ENCODE results near the gene ADCY3. TPM values are rescaled to one million over a fixed set of nuclear protein-coding genes. Genes with fewer than 3 reads are reported as not detected.

The ADCY3 gene
- total RNA-seq, 1 donor from 2014 or later, result 24.5 TPM

GRCh38 chr2:24926220-24926601, 6.2 kb upstream of the ADCY3 start:
- no peak for DNase-seq (ENCODE audit: low read depth in 2 of 2)

- DNase-seq (ENCODE audit: low read depth in 2 of 2), result no peak
Observed at GRCh38 chr2:24925815-24926214, 5.8 kb upstream of the ADCY3 start.

GRCh38 chr2:24924732-24925131, 4.7 kb upstream of the ADCY3 start:
- no peak for DNase-seq (ENCODE audit: low read depth in 2 of 2)

DNA sequence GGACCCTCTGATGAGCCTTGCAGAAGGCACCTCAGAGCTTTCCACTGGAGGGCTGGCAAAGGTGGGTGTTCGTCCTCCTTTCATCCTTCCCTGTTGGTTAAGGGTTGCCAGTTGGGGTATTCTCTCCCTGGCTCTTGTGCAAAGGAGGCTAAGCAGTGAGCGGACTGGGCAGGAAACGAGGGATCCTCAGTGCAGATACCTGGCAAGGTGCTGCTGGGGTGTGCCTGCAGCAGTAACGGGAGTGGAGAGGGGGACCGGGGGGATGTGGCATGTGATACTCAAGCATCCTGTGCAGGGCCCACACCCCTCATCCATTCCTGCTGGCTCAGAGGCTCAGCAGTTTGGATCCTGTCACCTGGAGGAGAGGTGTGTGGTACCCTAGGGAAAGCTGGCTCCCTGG, 4.2 kb upstream of the ADCY3 start:
- DNase-seq (ENCODE audit: low read depth in 2 of 2), result no peak

DNA sequence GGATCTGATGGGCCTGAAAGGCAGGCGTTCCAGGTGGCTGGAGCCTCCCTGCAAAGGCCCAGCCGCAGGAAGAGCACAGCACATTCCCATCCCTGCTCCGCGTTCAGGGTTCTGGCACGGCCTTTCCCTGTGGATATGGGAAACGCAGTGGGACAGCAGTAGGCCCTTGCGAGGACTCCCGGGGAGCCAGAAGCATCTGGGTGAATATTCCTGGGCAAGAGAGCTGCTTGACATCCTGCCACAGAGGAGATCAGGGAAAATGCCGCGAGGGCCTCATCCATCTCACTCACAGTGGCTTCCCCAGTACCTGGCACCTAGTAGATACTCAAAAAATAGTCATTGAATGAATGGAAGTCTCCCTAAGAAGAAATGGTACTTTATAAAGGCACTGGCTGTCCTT, 3.1 kb upstream of the ADCY3 start:
- DNase-seq (ENCODE audit: low read depth in 2 of 2), result no peak

GRCh38 chr2:24922556-24922955, 2.5 kb upstream of the ADCY3 start:
- DNase-seq (ENCODE audit: low read depth in 2 of 2), result no peak

- DNase-seq (ENCODE audit: low read depth in 2 of 2), result no peak
Observed at GRCh38 chr2:24920809-24921441, 888 bp upstream of the ADCY3 start.

GRCh38 chr2:24919506-24920097, 435 bp downstream of the ADCY3 start:
- DNase-seq (ENCODE audit: low read depth in 2 of 2), result no peak

DNA sequence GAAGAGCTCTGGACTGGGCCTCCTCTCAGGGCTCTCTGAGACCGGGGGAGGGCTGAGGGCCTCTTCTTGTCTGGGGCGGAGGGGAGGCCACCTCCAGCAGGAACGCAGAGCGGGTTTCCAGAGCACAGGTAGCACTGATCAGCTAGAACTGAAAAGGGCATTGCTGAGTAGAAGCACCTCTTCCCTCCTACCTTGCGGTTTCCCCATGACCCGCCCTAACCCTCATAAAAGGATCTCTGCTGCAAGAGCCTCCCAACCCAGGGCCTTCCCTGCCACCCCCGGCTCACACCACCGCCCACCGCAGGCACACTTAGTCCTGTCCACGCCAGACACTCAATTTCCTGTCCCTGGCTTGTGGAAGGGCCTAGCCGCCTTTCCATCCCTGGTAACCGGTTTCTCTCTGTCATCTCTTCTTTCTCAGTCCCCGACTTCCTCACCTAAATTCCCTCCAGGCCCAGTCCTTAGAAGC, 966 bp downstream of the ADCY3 start:
- peak in 1 of 2 donors; percentile 19 for DNase-seq (ENCODE audit: low read depth in 2 of 2)

GRCh38 chr2:24918326-24919036, 1.6 kb downstream of the ADCY3 start:
- no peak for DNase-seq (ENCODE audit: low read depth in 2 of 2)

DNA sequence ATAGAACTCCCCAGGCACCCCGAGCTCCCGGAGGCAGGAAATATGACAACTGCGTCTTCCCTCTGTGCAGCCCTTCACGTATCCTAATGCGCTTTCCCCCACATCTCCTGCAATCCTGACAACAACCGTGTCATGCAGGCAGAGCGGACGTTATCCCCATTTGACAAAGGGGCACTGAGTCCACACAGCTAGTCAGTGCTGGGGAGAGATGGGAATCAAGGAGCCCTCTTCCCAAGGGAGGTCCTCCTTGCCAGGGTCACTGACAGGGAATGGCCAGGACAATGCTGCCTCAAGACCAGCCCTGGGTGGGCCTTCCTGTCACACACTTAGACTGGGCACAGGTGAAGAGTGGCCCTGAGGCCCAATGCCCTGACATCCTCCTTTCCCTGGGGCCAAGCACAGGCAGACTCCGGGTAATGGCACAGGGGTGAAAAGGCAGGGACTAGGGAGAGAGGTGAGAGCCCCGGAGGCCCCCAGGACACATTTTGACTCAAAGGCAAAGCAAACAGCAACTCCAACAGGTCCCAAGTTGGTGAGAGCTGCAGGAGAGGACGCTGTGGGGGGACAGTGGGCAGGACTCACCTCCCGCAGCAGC, 2.2 kb downstream of the ADCY3 start:
- DNase-seq (ENCODE audit: low read depth in 2 of 2), result no peak

- DNase-seq (ENCODE audit: low read depth in 2 of 2), result no peak
Observed at GRCh38 chr2:24917086-24917485, 3.0 kb downstream of the ADCY3 start.

- DNase-seq (ENCODE audit: low read depth in 2 of 2), result no peak
Observed at GRCh38 chr2:24915796-24916195, 4.2 kb downstream of the ADCY3 start.

DNA sequence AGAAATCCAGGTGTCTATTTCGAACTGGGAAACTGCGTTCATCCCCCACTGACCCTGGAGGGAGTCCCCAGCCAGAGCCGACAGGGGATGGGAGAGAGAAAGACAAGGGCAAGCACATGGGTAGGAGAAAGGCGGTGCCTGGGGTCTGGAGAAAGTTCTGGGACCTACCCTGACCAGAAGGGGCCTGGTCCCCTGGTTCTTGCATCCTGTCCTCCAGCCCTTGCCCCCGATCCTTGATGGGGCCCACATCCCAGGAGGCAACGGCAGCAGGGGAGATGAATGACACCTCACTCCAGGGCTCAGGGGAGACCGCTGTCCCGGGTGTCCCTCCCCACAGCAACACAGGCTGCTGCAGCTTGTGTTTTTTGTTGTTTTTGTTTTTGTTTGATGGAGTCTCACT, 4.9 kb downstream of the ADCY3 start:
- no peak for DNase-seq (ENCODE audit: low read depth in 2 of 2)

DNA sequence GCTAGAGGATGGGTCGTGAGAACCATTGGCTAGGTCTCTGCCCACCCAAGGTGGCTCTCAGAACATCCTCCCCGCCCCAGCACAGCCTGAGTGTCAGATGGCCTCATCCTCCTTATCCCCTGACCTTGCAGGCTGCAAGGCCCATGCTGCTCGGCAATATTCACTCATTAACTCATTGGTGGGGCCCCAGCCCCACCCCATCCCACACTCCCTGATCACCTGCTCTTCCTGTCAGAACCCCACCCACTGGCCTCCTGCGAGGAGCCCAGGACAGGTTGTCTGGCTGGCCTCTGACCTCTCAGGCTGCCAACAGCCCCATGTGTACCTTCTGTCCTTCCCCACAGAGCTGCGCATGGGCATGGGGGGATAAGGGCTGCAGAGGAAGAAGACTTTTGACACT, 5.3 kb downstream of the ADCY3 start:
- DNase-seq (ENCODE audit: low read depth in 2 of 2), result no peak

GRCh38 chr2:24913911-24914310, 6.1 kb downstream of the ADCY3 start:
- no peak for DNase-seq (ENCODE audit: low read depth in 2 of 2)

DNA sequence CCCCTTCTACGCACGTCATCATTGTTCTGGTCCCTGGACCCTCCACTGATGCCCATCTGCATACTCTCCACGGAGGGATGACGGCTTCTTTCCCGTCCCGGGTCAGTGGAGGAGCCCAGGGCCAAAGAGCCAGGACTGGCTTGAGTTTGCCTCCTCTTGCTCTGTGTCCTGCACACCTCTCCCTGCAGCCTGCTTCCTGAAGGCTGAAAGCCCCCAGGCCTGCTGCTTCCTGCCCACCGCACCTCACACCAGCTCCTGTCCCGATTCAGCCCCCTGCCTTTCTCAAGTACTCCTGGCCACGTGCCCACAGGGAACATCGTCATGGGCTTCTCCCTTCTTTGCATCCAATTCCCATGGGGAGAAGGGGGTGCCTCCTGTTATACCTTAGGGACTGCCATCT, 7.1 kb downstream of the ADCY3 start:
- no peak for DNase-seq (ENCODE audit: low read depth in 2 of 2)

DNA sequence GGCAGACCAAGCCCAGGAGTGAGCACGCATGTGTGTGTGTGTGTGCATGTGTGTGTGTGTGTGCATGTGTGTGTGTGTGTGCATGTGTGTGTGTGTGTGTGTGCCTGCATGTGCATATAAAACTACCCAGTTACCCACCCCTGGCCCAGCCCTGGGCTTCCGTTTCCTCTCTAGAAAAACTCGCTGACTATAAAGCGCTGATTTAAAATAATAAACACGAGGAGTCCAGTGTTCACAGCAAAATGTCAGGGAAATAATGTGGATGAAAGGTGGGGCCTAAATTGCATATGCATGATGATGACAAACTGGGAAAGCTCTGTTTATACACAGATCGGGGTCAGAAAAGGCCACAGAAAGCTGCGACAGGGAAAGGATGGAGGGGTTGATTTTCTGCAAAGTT, 7.5 kb downstream of the ADCY3 start:
- DNase-seq (ENCODE audit: low read depth in 2 of 2), result peak in 1 of 2 donors; percentile 21

GRCh38 chr2:24910245-24910644, 9.8 kb downstream of the ADCY3 start:
- no peak for DNase-seq (ENCODE audit: low read depth in 2 of 2)

GRCh38 chr2:24909555-24910177, 10.4 kb downstream of the ADCY3 start:
- no peak for DNase-seq (ENCODE audit: low read depth in 2 of 2)

DNA sequence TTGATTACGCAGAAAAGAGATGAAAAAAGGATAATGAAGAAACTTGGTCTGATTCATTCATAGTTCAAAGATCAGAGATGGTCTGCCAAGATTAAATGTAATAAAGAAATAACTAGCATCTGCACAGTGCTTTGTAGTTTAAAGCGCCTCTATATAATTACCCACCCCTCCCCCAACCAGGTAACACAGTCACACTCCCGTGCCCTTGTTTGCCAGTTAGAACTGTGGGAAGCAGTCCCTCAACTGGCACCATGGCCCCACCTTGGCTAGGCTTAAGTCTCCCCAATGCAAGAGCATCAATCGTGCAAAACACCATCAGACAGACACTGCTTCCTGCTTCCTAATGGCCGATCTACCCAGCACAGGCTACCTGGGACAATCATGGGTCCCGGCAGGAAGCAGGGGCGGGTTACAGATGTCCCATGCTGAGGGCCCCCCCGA, 11.6 kb downstream of the ADCY3 start:
- no peak for DNase-seq (ENCODE audit: low read depth in 2 of 2)

DNA sequence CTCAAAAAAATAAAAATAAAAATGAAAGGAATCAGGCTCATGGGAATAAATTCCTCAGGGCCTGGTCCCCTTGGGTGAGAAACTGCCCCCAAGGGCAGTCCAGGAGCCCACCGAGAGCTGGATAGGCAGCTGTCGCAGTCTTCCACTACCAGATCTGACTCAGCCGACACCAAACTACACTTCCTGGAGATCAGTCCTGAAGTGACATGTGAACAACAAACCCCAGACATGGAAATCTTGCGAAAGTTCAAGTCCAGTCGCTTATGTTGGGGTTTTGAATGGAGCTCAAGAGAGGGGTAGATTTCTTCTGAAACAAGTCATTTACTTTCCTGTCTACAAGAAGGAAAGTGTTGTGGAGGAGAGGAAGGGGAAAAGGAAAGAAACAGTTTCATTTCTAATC, 12.9 kb downstream of the ADCY3 start:
- DNase-seq (ENCODE audit: low read depth in 2 of 2), result no peak

Data from dermis microvascular lymphatic vessel endothelial cell (primary cell).